ENCODE results near the gene CSNK2A3.

CSNK2A3 gene

GRCh38 chr11:11332141-11332710 is 20.8 kb downstream of the CSNK2A3 start:
- DNase-seq: no peak

DNA sequence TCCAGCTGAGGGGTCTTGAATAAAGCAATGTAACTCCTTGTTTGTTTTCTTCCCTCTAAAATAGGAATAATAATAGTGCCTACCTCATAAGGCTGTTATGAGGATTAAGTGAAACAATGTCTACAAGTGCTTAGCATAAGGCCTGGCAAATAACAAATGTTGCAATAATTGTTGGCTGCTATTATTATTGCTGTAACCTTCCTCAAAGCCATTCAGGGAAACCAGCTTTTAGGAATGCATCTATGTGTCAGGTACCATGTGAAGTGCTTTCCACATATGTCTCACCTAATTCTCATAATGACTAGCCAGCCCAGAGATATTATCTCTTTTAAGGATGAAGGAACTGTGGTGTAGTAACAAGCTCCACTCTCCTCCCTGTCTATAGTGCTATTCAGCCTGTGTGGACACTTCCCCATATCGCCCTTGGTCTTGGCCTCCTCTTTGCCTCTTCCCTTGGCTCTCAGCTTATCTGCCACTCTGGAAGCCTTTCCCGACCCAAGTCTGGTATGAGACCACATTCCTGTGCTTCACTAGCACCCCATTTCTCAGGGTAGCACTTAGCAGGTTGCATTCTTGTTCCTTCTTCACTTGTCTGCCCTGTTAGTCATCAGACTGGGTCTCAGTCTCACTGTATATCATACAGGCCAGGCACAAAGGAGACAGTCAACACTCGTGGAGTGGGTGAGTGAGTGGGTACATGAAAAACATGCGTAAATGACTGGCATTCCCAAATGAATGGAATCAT is 23.8 kb downstream of the CSNK2A3 start:
- no peak for DNase-seq

- no peak for DNase-seq
Measured at GRCh38 chr11:11324090-11324489, 29.0 kb downstream of the CSNK2A3 start.

GRCh38 chr11:11322101-11322500 is 30.9 kb downstream of the CSNK2A3 start:
- DNase-seq: no peak

DNA sequence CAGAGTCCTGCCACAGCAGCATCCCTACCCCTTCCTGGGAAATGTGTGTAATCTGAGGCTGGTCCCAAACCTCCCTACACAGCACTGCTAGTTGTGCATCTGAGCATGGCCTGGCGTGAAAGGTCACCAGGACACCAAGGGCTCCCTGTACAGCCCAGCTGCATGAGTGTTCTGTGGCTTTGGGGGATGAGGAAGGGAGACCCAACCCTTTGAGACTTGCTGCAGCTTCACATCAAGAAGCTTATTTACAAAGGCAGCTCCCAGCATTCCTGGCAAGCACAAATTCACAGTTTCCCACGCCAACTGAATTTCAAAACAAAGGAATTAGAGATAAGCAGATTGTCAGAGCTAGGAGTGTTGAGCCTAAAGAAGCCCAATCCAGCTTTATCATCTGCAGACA is 32.2 kb downstream of the CSNK2A3 start:
- DNase-seq: no peak

- DNase-seq: no peak
Measured at GRCh38 chr11:11318961-11319360, 34.1 kb downstream of the CSNK2A3 start.

GRCh38 chr11:11318461-11318860 is 34.6 kb downstream of the CSNK2A3 start:
- no peak for DNase-seq

- DNase-seq: no peak
Measured at GRCh38 chr11:11316651-11317230, 36.3 kb downstream of the CSNK2A3 start.

DNA sequence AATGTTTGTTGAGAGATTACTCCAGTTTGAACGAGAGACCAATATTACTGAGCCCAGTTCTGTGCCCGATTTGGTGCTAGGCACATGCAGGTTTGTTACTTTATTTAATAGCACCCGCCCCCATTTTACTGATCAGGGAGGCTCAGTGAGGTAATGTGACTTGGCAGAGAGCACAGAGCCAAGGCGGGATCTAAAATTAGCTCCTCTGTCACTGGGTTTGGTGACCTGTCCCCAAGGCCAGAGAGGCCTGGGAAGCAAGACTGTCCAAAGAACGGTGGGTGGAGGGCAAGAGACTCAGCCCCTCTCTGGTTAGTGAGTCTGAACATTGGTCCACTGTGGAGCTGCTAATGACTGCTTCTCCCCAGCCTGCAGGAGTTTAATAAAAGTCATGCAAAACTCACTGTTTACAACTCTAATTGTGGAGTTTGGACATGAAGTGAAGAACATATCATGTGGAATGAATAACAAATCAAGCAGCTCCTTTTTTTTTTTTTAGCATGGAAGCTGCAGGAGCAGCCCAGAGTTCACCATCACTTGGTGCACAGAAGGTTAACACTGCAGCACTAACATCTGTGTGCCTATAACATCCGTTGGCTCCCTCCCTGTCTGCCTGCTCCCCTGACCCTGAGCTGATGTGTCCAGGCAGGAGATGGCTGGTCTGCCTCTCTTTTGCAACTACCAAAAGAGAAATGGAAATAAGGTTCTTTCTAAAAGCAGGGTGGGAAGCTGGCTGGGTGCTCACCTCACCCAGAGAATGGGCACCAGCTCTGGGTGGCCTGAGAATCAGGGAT is 39.0 kb downstream of the CSNK2A3 start:
- DNase-seq: no peak

- no peak for DNase-seq
Measured at GRCh38 chr11:11313426-11313825, 39.6 kb downstream of the CSNK2A3 start.

- no peak for DNase-seq
Measured at GRCh38 chr11:11312738-11313137, 40.3 kb downstream of the CSNK2A3 start.

DNA sequence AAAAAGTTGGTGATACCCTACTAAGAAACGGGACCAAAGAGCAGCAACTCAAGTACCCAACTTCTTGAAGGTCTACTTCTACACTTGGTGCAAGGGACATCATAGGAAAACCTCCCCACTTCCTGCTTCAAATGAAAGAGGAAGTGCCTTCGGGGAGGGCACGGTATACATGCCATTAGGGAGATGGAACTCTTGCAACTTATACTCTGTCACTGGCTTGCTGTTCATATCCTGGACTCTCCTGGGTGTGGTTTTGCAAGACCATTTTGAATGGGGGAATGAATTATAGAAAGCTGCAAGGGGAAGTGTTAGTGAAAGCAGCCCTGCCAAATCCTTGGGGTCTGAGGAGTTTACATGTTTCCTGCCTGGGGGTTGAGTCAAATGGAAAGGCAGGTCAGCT is 41.9 kb downstream of the CSNK2A3 start:
- no peak for DNase-seq

- DNase-seq: no peak
Measured at GRCh38 chr11:11309906-11310305, 43.1 kb downstream of the CSNK2A3 start.

DNA sequence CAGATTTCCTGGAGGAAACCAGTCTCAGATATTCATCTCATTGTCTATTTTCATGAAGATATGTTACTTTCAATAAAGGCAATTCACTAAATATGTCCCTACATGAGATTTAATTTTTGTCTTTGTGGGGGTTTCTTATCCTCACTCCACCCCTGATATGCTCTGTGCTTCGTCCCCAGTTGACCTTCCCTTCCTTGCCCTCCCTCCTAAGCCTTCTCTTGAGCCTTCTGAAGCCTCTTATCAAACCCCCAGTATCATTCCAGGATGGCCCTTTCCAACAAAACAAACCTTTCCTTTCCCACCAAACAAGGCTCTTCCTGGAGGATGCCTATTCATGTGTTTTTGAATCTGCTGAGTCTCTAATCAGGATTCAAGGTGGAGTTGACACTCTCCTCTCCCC is 44.8 kb downstream of the CSNK2A3 start:
- no peak for DNase-seq

DNA sequence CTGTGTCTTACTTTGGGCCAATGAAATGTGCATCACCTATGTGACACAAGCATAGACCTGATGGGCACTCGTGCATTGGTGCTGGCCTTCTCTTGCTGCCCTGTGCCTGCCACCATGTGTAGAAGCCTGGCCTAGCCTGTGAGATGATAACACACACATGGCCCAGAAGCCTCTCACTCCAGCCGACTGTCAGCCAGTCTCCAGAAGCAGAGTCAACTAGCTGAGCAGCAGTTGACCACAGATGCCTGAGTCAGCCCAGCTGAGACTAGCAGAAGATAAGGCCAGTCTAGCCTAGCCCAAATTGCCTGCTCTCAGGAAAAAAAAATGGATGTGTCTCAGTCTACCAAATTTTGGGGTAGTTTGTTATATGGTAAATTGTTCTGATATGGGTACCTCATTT is 46.2 kb downstream of the CSNK2A3 start:
- DNase-seq: no peak

- DNase-seq: no peak
Measured at GRCh38 chr11:11304550-11304949, 48.5 kb downstream of the CSNK2A3 start.

DNA sequence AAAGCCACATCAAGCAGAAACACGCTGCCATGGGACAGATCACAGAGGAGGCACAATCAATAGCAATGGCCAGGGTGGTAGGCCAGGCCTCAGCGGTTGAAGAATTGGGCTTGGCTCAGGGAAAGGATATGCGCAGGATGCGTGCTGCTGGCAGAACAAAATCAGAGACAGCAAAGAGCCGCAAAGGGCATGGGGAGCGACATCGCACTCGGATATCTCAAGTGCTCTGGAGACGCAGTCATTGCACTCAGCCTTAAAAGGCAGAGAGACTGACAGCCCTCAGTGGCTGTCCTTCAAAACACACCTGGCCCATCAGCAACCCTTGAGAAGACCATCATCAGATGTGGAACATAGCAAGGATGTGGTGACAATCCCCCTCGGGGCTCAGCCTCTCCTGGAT is 50.5 kb downstream of the CSNK2A3 start:
- no peak for DNase-seq

Data from T1000 (cell line).